PC-3 (cell line): Measurements from ENCODE around the gene LMBR1L. TPM values are rescaled to one million over a fixed set of nuclear protein-coding genes. Genes with fewer than 3 reads are reported as not detected.

Experiments
- ATAC-seq: fragments of 200-7000 bp; cut with Tn5 transposase; 2 replicates; pipeline ENCODE4 v1.9.1; 2020; ENCODE audit warnings: mild to moderate bottlenecking, moderate library complexity
- BruUV-seq: library from RNA; stranded (reverse); fragments of 400-500 nt; replicated peaks from 2 replicates; lab custom pipeline; 2021; lab: Mats Ljungman, UMichigan
- CTCF ChIA-PET: fragments of 300-600 bp; sonication (Branson Sonifier 250); formaldehyde crosslinking; loops from one replicate; lab custom pipeline; 2022; ENCODE audit warnings: antibody characterized with exemption; lab: Charles Lee
- POLR2A ChIA-PET: fragments of 300-600 bp; sonication (Branson Sonifier 250); formaldehyde crosslinking; loops from one replicate; lab custom pipeline; 2022; ENCODE audit warnings: antibody characterized with exemption; ENCODE audit not compliant: unreplicated experiment; lab: Charles Lee
- DNase-seq: peaks from one replicate; pipeline ENCODE4 v3.0.0-alpha.2; 2015
- H2AFZ ChIP-seq: fragments of 300-600 bp; sonication (generic); 2 replicates; pipeline ENCODE4 v1.6.0; 2016; ENCODE audit warnings: antibody characterized with exemption, low read length
- H3F3A ChIP-seq: fragments of 300-600 bp; sonication (generic); one replicate; pipeline ENCODE4 v1.6.0; 2017; ENCODE audit warnings: antibody characterized with exemption, low read length, control low read depth, mild to moderate bottlenecking; ENCODE audit not compliant: unreplicated experiment
- H3K27ac ChIP-seq: fragments of 300-600 bp; sonication (generic); 2 replicates; pipeline ENCODE4 v1.5.1; 2016; ENCODE audit warnings: mild to moderate bottlenecking, low read length
- H3K27me3 ChIP-seq: fragments of 300-600 bp; sonication (generic); 2 replicates; pipeline ENCODE4 v1.6.1; 2016; ENCODE audit warnings: low read length, mixed read lengths
- H3K36me3 ChIP-seq: fragments of 300-600 bp; sonication (generic); 2 replicates; pipeline ENCODE4 v1.6.1; 2016; ENCODE audit warnings: low read depth, mixed run types, low read length, mixed read lengths
- H3K4me1 ChIP-seq: fragments of 300-600 bp; sonication (generic); 2 replicates; pipeline ENCODE4 v1.5.1; 2016; ENCODE audit warnings: low read length; ENCODE audit not compliant: insufficient read depth
- H3K4me2 ChIP-seq: fragments of 300-600 bp; sonication (generic); 2 replicates; pipeline ENCODE4 v1.6.0; 2016; ENCODE audit warnings: low read length
- H3K4me3 ChIP-seq: fragments of 300-600 bp; sonication (generic); 2 replicates; pipeline ENCODE4 v1.5.1; 2016; ENCODE audit warnings: mild to moderate bottlenecking, low read length, mixed read lengths
- H3K79me2 ChIP-seq: fragments of 300-600 bp; sonication (generic); 2 replicates; pipeline ENCODE4 v1.6.1; 2017; ENCODE audit warnings: low read length, mixed read lengths
- H3K9ac ChIP-seq: fragments of 300-600 bp; sonication (generic); 2 replicates; pipeline ENCODE4 v1.6.0; 2016; ENCODE audit warnings: mild to moderate bottlenecking, low read length
- H3K9me2 ChIP-seq: fragments of 300-600 bp; sonication (generic); replicated peaks from 2 replicates; pipeline ENCODE4 v1.6.1; 2016; ENCODE audit warnings: mixed run types, low read length, mixed read lengths
- H3K9me3 ChIP-seq: fragments of 300-600 bp; sonication (generic); 2 replicates; pipeline ENCODE4 v1.6.1; 2016; ENCODE audit warnings: low read length, mixed read lengths
- H4K20me1 ChIP-seq: fragments of 300-600 bp; sonication (generic); 2 replicates; pipeline ENCODE4 v1.6.1; 2016; ENCODE audit warnings: low read length, mixed read lengths
- EZH2 ChIP-seq: fragments of 300-600 bp; sonication (generic); IDR thresholded peaks from one replicate; pipeline ENCODE4 v1.6.1; 2017; ENCODE audit warnings: antibody characterized with exemption, mild to moderate bottlenecking, low read length; ENCODE audit not compliant: unreplicated experiment
- EZH2phosphoT487 ChIP-seq: fragments of 300-600 bp; sonication (generic); IDR thresholded peaks from 2 replicates; pipeline ENCODE4 v1.6.1; 2018; ENCODE audit warnings: mild to moderate bottlenecking, antibody characterized with exemption, low read length, borderline replicate concordance
- intact Hi-C: fragments of 100-400 bp; cut with micrococcal nuclease; formaldehyde crosslinking; loops from 2 replicates; pipeline ENCODE4 v1.9.0; 2023
- total RNA-seq: library from RNA; depleted of rRNA; stranded (reverse); fragments of >200 nt; gene quantifications from 2 replicates; pipeline ENCODE4 v1.2.3, GENCODE V29; 2014
- TF ChIP-seq, protein P1 (sequence below): fragments of 300-600 bp; sonication (generic); conservative IDR thresholded peaks from 2 replicates; pipeline ENCODE4 v1.5.1; 2017; ENCODE audit warnings: antibody characterized with exemption, low read depth, mild to moderate bottlenecking, low read length

LMBR1L gene
- total RNA-seq, 1 experiment from 2014 or later: 17.1 TPM

DNA sequence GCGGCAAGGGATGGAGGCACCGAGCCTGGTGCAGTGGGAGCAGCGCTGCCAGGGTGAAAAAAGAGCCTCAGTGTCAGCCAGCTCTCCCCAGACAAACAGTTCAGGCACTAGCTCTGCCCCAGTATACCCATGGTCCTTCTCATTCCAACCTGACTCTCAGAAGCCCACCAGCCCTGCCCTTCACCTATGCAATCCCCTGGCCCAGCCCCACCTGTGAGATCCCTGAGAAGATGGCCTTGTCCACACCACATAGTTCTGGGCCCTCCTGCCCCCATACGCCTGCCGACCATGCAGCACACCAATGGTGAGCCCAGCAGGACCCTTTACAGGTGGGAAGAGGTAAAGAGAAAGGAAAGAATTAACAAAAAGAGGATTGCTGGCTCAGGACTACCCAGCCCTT lies 56.6 kb downstream of the LMBR1L start:
- H4K20me1 ChIP-seq: peaks cover 65% of the 10 kb centered on the region
- no peak for ATAC-seq
- H3K27me3 ChIP-seq: no peaks in the 10 kb centered on the region
- intact Hi-C loops: no loop called here
- no peak overlapping the region for H3K27ac ChIP-seq
- DNase-seq: no peak
- H3F3A ChIP-seq: no peaks in the 10 kb centered on the region
- no peak overlapping the region for H2AFZ ChIP-seq
- no peak overlapping the region for H3K4me3 ChIP-seq
- H3K4me2 ChIP-seq: no peak overlapping the region
- peaks cover 57% of the 10 kb centered on the region for H3K36me3 ChIP-seq
- peaks cover 60% of the 10 kb centered on the region for H3K79me2 ChIP-seq
- H3K9me3 ChIP-seq: no peaks in the 10 kb centered on the region
- ChIA-PET POLR2A (no interaction called here), CTCF (no interaction called here)
- H3K4me1 ChIP-seq: peaks cover 30% of the 10 kb centered on the region
- no peaks in the 10 kb centered on the region for H3K9me2 ChIP-seq
- no TSS peak for BruUV-seq
- TF ChIP-seq, protein P1, sequence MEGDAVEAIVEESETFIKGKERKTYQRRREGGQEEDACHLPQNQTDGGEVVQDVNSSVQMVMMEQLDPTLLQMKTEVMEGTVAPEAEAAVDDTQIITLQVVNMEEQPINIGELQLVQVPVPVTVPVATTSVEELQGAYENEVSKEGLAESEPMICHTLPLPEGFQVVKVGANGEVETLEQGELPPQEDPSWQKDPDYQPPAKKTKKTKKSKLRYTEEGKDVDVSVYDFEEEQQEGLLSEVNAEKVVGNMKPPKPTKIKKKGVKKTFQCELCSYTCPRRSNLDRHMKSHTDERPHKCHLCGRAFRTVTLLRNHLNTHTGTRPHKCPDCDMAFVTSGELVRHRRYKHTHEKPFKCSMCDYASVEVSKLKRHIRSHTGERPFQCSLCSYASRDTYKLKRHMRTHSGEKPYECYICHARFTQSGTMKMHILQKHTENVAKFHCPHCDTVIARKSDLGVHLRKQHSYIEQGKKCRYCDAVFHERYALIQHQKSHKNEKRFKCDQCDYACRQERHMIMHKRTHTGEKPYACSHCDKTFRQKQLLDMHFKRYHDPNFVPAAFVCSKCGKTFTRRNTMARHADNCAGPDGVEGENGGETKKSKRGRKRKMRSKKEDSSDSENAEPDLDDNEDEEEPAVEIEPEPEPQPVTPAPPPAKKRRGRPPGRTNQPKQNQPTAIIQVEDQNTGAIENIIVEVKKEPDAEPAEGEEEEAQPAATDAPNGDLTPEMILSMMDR: no peak
- TF ChIP-seq EZH2phosphoT487: no peak
- no peak for TF ChIP-seq EZH2
- H3K9ac ChIP-seq: no peak overlapping the region

DNA sequence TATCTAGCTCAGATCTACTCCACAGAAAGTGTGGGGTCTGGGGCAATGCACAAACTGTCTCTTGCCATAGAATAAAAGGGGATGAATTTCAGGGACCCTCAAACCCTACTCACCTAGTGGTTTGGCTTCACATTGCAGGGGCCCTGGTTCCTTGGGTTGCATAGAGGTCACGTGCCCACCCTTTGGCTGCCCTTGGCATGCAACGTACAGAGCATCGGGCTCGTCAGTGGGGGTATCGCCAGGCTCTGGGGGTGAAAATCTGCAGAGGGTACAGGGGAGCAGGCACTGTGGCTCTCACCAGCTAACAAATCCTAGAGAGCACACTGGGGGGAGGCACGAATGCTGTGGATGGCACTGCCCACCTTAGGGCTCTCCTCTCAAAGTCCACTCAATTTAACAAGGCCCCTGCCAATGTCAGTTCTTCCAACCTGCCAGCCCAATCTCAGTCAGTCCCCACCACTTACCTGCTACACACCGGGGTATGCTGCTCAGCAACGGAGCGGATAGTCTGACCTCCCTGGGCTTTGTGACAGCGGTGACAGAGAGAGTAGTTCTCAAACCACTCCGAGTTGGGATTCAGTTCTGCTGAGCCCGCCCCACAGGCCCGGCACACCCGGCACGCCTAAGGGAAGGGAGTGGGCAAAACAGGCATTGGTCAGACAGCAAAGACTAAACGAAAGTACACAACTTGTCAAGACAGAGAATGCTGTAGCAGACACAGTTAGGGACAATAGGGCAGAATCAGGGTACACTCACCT lies 58.0 kb downstream of the LMBR1L start:
- peaks cover 46% of the 10 kb centered on the region for H3K79me2 ChIP-seq

More for the DNA sequence above, 58.0 kb downstream of the LMBR1L start:
- POLR2A ChIA-PET: no interaction called here
- Histone ChIP-seq H3K4me2 (no peak overlapping the region), H3K4me3 (no peak overlapping the region), H2AFZ (no peak overlapping the region), H4K20me1 (peaks cover 50% of the 10 kb centered on the region), H3F3A (no peaks in the 10 kb centered on the region), H3K27ac (no peak overlapping the region), H3K27me3 (no peaks in the 10 kb centered on the region), H3K9me2 (no peaks in the 10 kb centered on the region), H3K9ac (no peak overlapping the region), H3K9me3 (no peaks in the 10 kb centered on the region), H3K4me1 (peaks cover 26% of the 10 kb centered on the region), H3K36me3 (peaks cover 72% of the 10 kb centered on the region)
- DNase-seq: no peak
- TF ChIP-seq EZH2phosphoT487 (no peak), EZH2 (no peak)
- TF ChIP-seq, protein P1: no peak
- BruUV-seq: TSS peak; percentile 7
- CTCF ChIA-PET: no interaction called here
- ATAC-seq: no peak
- intact Hi-C loops: no loop called here
